ENCODE results near the gene GRAMD4.

- TF ChIP-seq, protein P1, sequence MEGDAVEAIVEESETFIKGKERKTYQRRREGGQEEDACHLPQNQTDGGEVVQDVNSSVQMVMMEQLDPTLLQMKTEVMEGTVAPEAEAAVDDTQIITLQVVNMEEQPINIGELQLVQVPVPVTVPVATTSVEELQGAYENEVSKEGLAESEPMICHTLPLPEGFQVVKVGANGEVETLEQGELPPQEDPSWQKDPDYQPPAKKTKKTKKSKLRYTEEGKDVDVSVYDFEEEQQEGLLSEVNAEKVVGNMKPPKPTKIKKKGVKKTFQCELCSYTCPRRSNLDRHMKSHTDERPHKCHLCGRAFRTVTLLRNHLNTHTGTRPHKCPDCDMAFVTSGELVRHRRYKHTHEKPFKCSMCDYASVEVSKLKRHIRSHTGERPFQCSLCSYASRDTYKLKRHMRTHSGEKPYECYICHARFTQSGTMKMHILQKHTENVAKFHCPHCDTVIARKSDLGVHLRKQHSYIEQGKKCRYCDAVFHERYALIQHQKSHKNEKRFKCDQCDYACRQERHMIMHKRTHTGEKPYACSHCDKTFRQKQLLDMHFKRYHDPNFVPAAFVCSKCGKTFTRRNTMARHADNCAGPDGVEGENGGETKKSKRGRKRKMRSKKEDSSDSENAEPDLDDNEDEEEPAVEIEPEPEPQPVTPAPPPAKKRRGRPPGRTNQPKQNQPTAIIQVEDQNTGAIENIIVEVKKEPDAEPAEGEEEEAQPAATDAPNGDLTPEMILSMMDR (IDR thresholded peaks at IDR 0.05): no peak
- TF ChIP-seq POLR2AphosphoS5 (IDR thresholded peaks at IDR 0.05) (no peak), EP300 (IDR thresholded peaks at IDR 0.05; ENCODE audit: low read depth) (no peak), POLR2A (IDR thresholded peaks at IDR 0.05) (no peak)
These were observed 21.3 kb upstream of the GRAMD4 start for GRCh38 chr22:46598737-46599424.

Data from transverse colon (tissue), 4 donors.